Prostate gland (tissue), 2 donors: ENCODE measurements around the gene ASS1.

ENCODE experiments used
- CTCF ChIP-seq, 4 experiments: fragments of 200-600 bp in 2 of 4; fragments of 450-650 bp in 2 of 4; sonication (generic) in 2 of 4; IDR thresholded peaks; 1 replicate in 3 of 4; 2 replicates in 1 of 4; pipeline ENCODE4 v1.5.1; 2016 to 2019; ENCODE audit warnings: antibody characterized with exemption in 4 of 4, mild to moderate bottlenecking in 2 of 4, moderate library complexity in 2 of 4
- POLR2A ChIP-seq: fragments of 450-650 bp; IDR thresholded peaks from one replicate; pipeline ENCODE4 v1.6.1; 2016; ENCODE audit warnings: antibody characterized with exemption, mild to moderate bottlenecking
- POLR2AphosphoS5 ChIP-seq: sonication (generic); formaldehyde crosslinking; IDR thresholded peaks from one replicate; pipeline ENCODE4 v1.6.1; 2017; ENCODE audit warnings: antibody characterized with exemption

GRCh38 chr9:130459151-130459550 is 14.4 kb downstream of the ASS1 start:
- TF ChIP-seq CTCF (IDR thresholded peaks at IDR 0.05) (no peak), POLR2A (no peak), POLR2AphosphoS5 (no peak)
